ENCODE results near the gene KCNMA1. TPM values are rescaled to one million over a fixed set of nuclear protein-coding genes. Genes with fewer than 3 reads are reported as not detected.

KCNMA1 gene
- total RNA-seq, 1 experiment from 2014 or later: 0.45 TPM

DNA sequence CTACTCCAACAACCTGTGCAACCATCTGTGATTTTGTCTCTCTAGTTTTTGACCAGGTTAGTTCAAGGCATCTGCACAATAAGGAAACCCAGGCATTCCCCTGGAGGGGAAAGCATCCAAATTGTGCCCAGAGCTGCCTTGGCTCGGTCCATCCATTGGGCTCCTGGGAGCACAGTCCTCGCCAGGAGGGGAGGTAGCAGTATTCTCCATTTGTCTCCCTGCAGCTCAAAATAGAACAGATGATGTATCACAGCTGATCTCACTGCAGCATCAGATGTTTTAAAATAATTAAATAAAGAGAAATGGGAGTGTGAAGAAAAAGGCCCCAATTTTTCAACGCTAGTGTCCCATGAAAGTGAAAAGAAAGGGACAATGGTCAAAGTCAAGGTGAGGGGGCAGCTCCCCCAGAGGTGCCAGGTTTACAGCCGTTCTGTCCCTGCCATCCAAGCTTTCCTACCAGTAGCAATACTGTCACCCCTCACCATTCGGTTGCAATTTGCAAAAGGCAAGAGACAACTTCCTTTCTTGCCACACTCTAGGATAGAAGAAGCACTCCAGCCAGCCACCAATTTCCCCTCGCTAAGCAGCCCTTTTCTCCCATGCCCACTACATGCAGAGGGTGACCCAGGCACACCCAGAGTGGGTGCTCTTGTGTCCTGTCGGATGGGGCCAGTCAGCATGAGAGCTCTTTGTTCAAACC, 43.7 kb downstream of the KCNMA1 start:
- no peaks in the 10 kb centered on the region for H3K9me3 Mint-ChIP-seq (ENCODE audit: low read depth, unreplicated experiment)
- H3K36me3 Mint-ChIP-seq (ENCODE audit: insufficient read depth, unreplicated experiment): peaks cover 4% of the 10 kb centered on the region
- intact Hi-C loops (cut with micrococcal nuclease; ENCODE audit: unreplicated experiment): no loop called here
- CTCF ChIA-PET: interaction anchor here (1.3 kb wide), 1 partner anchor 428 kb away, joined by 3 read pairs; no protein-coding TSS in a partner anchor
- TF ChIP-seq, protein P1, sequence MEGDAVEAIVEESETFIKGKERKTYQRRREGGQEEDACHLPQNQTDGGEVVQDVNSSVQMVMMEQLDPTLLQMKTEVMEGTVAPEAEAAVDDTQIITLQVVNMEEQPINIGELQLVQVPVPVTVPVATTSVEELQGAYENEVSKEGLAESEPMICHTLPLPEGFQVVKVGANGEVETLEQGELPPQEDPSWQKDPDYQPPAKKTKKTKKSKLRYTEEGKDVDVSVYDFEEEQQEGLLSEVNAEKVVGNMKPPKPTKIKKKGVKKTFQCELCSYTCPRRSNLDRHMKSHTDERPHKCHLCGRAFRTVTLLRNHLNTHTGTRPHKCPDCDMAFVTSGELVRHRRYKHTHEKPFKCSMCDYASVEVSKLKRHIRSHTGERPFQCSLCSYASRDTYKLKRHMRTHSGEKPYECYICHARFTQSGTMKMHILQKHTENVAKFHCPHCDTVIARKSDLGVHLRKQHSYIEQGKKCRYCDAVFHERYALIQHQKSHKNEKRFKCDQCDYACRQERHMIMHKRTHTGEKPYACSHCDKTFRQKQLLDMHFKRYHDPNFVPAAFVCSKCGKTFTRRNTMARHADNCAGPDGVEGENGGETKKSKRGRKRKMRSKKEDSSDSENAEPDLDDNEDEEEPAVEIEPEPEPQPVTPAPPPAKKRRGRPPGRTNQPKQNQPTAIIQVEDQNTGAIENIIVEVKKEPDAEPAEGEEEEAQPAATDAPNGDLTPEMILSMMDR (IDR thresholded peaks at IDR 0.05; ENCODE audit: unreplicated experiment): no peak
- no peak overlapping the region for H3K4me3 Mint-ChIP-seq (ENCODE audit: low read depth, unreplicated experiment)
- no peaks in the 10 kb centered on the region for H3K4me1 Mint-ChIP-seq (ENCODE audit: low read depth, unreplicated experiment)
- H3K27me3 Mint-ChIP-seq (ENCODE audit: unreplicated experiment): peaks cover 20% of the 10 kb centered on the region
- H3K27ac Mint-ChIP-seq (ENCODE audit: unreplicated experiment): no peak overlapping the region
- no TSS peak for BruUV-seq (replicated peaks)
- DNase-seq: no peak

DNA sequence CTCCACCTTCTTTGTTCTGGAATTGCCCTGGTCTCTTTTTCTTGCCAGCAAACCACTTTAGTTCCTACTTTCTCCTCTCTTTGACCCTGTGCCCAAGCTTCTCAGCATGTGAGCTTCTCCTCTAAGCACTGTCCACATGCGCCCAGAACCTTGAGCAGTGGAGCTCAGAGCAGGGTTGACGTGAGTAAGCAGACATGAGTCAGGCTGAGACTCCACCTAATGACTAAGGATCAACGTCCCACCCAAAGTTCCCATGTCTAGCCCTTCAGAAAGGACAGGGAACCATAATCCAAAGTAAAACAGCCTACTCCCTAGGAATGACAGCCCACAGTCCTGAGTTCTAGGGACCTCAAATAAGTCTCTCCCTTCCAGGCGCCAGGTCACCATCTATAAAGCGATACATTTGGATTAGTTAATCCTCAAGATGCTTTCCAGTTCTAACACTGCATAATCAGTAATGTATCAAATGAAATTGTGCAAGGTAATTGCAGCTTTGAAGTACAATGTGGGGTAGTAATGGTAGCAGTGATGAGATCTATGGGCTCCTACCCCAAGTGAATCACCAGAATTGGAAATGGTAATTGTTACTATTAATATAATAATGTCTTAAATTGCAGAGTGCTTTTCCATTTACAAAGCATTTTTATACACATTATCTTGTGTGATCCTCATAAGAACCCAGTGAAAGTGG, 44.5 kb downstream of the KCNMA1 start:
- BruUV-seq (replicated peaks): no TSS peak
- intact Hi-C loops (cut with micrococcal nuclease; ENCODE audit: unreplicated experiment): no loop called here
- no peak for DNase-seq
- peaks cover 4% of the 10 kb centered on the region for H3K36me3 Mint-ChIP-seq (ENCODE audit: insufficient read depth, unreplicated experiment)
- peaks cover 12% of the 10 kb centered on the region for H3K27me3 Mint-ChIP-seq (ENCODE audit: unreplicated experiment)
- H3K4me3 Mint-ChIP-seq (ENCODE audit: low read depth, unreplicated experiment): no peak overlapping the region
- no peak overlapping the region for H3K27ac Mint-ChIP-seq (ENCODE audit: unreplicated experiment)
- H3K4me1 Mint-ChIP-seq (ENCODE audit: low read depth, unreplicated experiment): no peaks in the 10 kb centered on the region
- CTCF ChIA-PET: interaction anchor here (0.5 to 1.3 kb wide), 2 partner anchors 406 to 427 kb away, joined by 3 to 6 read pairs; no protein-coding TSS in a partner anchor
- no peaks in the 10 kb centered on the region for H3K9me3 Mint-ChIP-seq (ENCODE audit: low read depth, unreplicated experiment)
- TF ChIP-seq, protein P1 (IDR thresholded peaks at IDR 0.05; ENCODE audit: unreplicated experiment): no peak

DNA sequence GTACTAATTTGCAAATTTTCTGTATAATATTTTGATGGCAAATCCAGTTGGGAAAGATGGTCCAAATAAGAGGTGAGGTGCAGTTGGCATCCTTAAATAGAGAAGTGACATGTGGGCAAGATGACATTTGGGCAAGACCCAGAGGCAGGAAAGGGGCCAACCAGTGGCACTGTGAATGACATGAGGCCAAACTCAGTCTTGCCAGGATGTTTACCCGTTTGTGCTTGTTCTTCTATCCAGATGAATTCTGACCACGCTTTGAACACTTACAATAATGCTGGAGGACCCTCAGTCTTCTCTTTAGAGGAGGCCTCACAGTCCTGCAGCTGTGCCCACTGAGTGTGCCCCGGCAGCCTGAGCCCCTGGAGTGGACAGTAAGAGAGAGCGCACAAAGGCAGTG, 45.1 kb downstream of the KCNMA1 start:
- no peaks in the 10 kb centered on the region for H3K4me1 Mint-ChIP-seq (ENCODE audit: low read depth, unreplicated experiment)
- DNase-seq: no peak
- no peaks in the 10 kb centered on the region for H3K9me3 Mint-ChIP-seq (ENCODE audit: low read depth, unreplicated experiment)
- peaks cover 6% of the 10 kb centered on the region for H3K27me3 Mint-ChIP-seq (ENCODE audit: unreplicated experiment)
- TF ChIP-seq, protein P1 (IDR thresholded peaks at IDR 0.05; ENCODE audit: unreplicated experiment): no peak
- CTCF ChIA-PET: interaction anchor here (0.5 to 1.3 kb wide), 2 partner anchors 406 to 427 kb away, joined by 3 to 6 read pairs; no protein-coding TSS in a partner anchor
- H3K4me3 Mint-ChIP-seq (ENCODE audit: low read depth, unreplicated experiment): no peak overlapping the region
- peaks cover 1% of the 10 kb centered on the region for H3K36me3 Mint-ChIP-seq (ENCODE audit: insufficient read depth, unreplicated experiment)
- no TSS peak for BruUV-seq (replicated peaks)
- intact Hi-C loops (cut with micrococcal nuclease; ENCODE audit: unreplicated experiment): no loop called here
- H3K27ac Mint-ChIP-seq (ENCODE audit: unreplicated experiment): no peak overlapping the region

DNA sequence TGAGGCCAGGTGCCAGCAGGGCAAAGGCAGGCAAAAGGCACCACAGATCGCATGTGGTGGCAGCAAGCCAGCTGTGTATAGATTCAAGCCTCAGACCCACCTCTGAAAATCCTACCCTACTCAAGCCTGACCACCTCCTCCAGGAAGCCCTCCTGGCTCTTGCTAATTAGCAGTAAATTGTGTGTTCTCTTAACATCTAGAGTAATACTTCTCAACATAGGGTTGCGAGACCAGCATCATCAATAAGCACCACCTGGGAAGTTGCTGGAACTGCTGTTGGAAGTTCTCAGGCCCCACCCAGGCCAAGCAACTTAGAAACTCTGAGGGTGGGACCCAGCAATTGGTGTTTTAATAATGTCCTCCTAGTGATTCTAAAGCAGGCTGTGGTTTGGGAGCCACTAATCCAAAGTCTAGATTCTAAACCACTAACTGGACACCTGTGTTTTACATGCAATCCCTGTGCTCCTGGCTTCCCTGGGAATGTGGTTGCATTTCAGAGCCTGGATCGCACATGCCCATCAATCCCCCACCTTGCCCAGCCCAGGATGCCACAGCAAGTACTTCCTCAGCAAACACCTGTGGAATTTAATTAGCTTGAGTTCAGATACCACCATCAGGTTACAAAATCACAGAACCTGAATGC, 46.2 kb downstream of the KCNMA1 start:
- Mint-ChIP-seq H3K4me1 (ENCODE audit: low read depth, unreplicated experiment) (no peaks in the 10 kb centered on the region), H3K27me3 (ENCODE audit: unreplicated experiment) (no peaks in the 10 kb centered on the region), H3K36me3 (ENCODE audit: insufficient read depth, unreplicated experiment) (no peaks in the 10 kb centered on the region), H3K9me3 (ENCODE audit: low read depth, unreplicated experiment) (no peaks in the 10 kb centered on the region), H3K27ac (ENCODE audit: unreplicated experiment) (no peak overlapping the region), H3K4me3 (ENCODE audit: low read depth, unreplicated experiment) (no peak overlapping the region)
- intact Hi-C loops (cut with micrococcal nuclease; ENCODE audit: unreplicated experiment): no loop called here
- BruUV-seq (replicated peaks): no TSS peak
- CTCF ChIA-PET: no interaction called here
- no peak for DNase-seq
- TF ChIP-seq, protein P1 (IDR thresholded peaks at IDR 0.05; ENCODE audit: unreplicated experiment): no peak
